Central memory CD4-positive, alpha-beta T cell (primary cell): ENCODE data around the gene CNP.
"Not testable (repeated sequence)": the region's sequence is repeated elsewhere in the genome, so short reads cannot be mapped to it uniquely, and the experiment has no call there.

Source experiments
- DNase-seq: peaks from one replicate; pipeline ENCODE4 v3.0.0; 2022

Gene CNP

GRCh38 chr17:42010266-42010680 is 43.7 kb downstream of the CNP start:
- DNase-seq = not testable (repeated sequence)

- DNase-seq = no peak
Observed at GRCh38 chr17:42010898-42011516, 44.4 kb downstream of the CNP start.

GRCh38 chr17:42012363-42012762 is 45.8 kb downstream of the CNP start:
- not testable (repeated sequence) for DNase-seq

GRCh38 chr17:42013740-42014139 is 47.1 kb downstream of the CNP start:
- not testable (repeated sequence) for DNase-seq

- no peak for DNase-seq
Observed at GRCh38 chr17:42016411-42016831, 49.8 kb downstream of the CNP start.

GRCh38 chr17:42016941-42017865 is 50.6 kb downstream of the CNP start, which contains the start of gene DNAJC7:
Gene DNAJC7 (minus strand): TSS chr17:42017439. CDS start chr17:42017416, 23 bp downstream.
- DNase-seq = peak; percentile 86

GRCh38 chr17:42017866-42018200 is 51.2 kb downstream of the CNP start:
- DNase-seq = no peak

- no peak for DNase-seq
Observed at GRCh38 chr17:42018339-42018738, 51.7 kb downstream of the CNP start.

GRCh38 chr17:42018988-42019387 is 52.4 kb downstream of the CNP start:
- no peak for DNase-seq

- peak; percentile 89 for DNase-seq
Observed at GRCh38 chr17:42019509-42020404, 53.2 kb downstream of the CNP start, which contains the start of gene NKIRAS2. Gene NKIRAS2 (plus strand): TSS chr17:42020090. CDS start chr17:42021578, 1,488 bp downstream.

- DNase-seq = not testable (repeated sequence)
Observed at GRCh38 chr17:42020845-42021244, 54.2 kb downstream of the CNP start.

- DNase-seq = no peak
Observed at GRCh38 chr17:42023524-42024349, 57.1 kb downstream of the CNP start.

- DNase-seq = no peak
Observed at GRCh38 chr17:42025191-42025579, 58.6 kb downstream of the CNP start.

- DNase-seq = no peak
Observed at GRCh38 chr17:42025936-42026335, 59.3 kb downstream of the CNP start.

- no peak for DNase-seq
Observed at GRCh38 chr17:42026857-42027589, 60.4 kb downstream of the CNP start.
